Endothelial cell of umbilical vein (primary cell): ENCODE measurements around the gene LRRC8C. TPM values are rescaled to one million over a fixed set of nuclear protein-coding genes. Genes with fewer than 3 reads are reported as not detected.
"Not testable (repeated sequence)": the region's sequence is repeated elsewhere in the genome, so short reads cannot be mapped to it uniquely, and the experiment has no call there.

Experiments used
- BruUV-seq: library from RNA; stranded (reverse); fragments of 400-500 nt; replicated peaks from 2 replicates; lab custom pipeline; 2021; lab: Mats Ljungman, UMichigan
- CTCF ChIA-PET: fragments of 300-600, 350-600 bp; sonication (Branson Sonifier 250); formaldehyde crosslinking; loops from one replicate; lab custom pipeline; 2021; ENCODE audit warnings: antibody characterized with exemption, inconsistent platforms; lab: Charles Lee
- POLR2A ChIA-PET: fragments of 300-600, 350-600 bp; sonication (Branson Sonifier 250); formaldehyde crosslinking; loops from one replicate; lab custom pipeline; 2021; ENCODE audit warnings: antibody characterized with exemption, inconsistent platforms; lab: Charles Lee
- DNase-seq: peaks from one replicate; pipeline ENCODE4 v3.0.0-alpha.2; 2011; ENCODE audit warnings: low read depth, low spot score
- FAIRE-seq: peaks from 2 replicates; lab custom pipeline; 2011; peaks lifted over from hg19 to GRCh38; lab: Jason Lieb, UNC
- H2AFZ ChIP-seq: 2 replicates; pipeline ENCODE4 v1.6.0; 2012; ENCODE audit warnings: low read depth, low read length, control low read depth, inconsistent platforms
- H3K27ac ChIP-seq: 2 replicates; pipeline ENCODE4 v1.5.1; 2011; ENCODE audit warnings: low read depth, mild to moderate bottlenecking, control low read depth, low read length, moderate library complexity; ENCODE audit not compliant: insufficient read depth
- H3K27me3 ChIP-seq, 2 experiments: 2 replicates each; pipeline versions ENCODE4 v1.6.0 to v1.6.1; 2011; ENCODE audit warnings: low read length in 2 of 2, mixed read lengths in 1 of 2; ENCODE audit not compliant: control insufficient read depth in 2 of 2, insufficient read depth in 2 of 2
- H3K36me3 ChIP-seq, 2 experiments: 2 replicates in 1 of 2; 3 replicates in 1 of 2; pipeline ENCODE4 v1.5.1; 2011; ENCODE audit warnings: low read length in 2 of 2, mild to moderate bottlenecking in 1 of 2, moderate library complexity in 1 of 2; ENCODE audit not compliant: control insufficient read depth in 2 of 2, insufficient read depth in 2 of 2; ENCODE audit errors: extremely low read depth in 1 of 2
- H3K4me1 ChIP-seq: 3 replicates; pipeline ENCODE4 v1.5.1; 2011; ENCODE audit warnings: mild to moderate bottlenecking, low read length; ENCODE audit not compliant: control insufficient read depth, insufficient read depth; ENCODE audit errors: extremely low read depth
- H3K4me2 ChIP-seq: 2 replicates; pipeline ENCODE4 v1.6.1; 2011; ENCODE audit warnings: low read length, control low read depth, mixed read lengths; ENCODE audit not compliant: insufficient read depth
- H3K4me3 ChIP-seq, 3 experiments: fragments of 200-600 bp in 1 of 3; sonication (generic), shearing (Covaris generic) in 1 of 3; replicated peaks in 1 of 3; 2 replicates each; pipeline ENCODE4 v1.5.1; 2011 to 2016; ENCODE audit warnings: control low read depth in 3 of 3, low read length in 3 of 3, mild to moderate bottlenecking in 2 of 3, inconsistent platforms in 1 of 3, low read depth in 1 of 3, moderate library complexity in 1 of 3; ENCODE audit not compliant: insufficient read depth in 1 of 3
- H3K79me2 ChIP-seq: 2 replicates; pipeline ENCODE4 v1.6.0; 2012; ENCODE audit warnings: low read length, inconsistent platforms; ENCODE audit not compliant: control insufficient read depth, insufficient read depth
- H3K9ac ChIP-seq: replicated peaks from 2 replicates; pipeline ENCODE3; 2011; ENCODE audit warnings: low read length, control low read depth; ENCODE audit not compliant: insufficient read depth; ENCODE audit errors: extremely low read depth
- H3K9me1 ChIP-seq: replicated peaks from 3 replicates; pipeline ENCODE4 v1.6.0; 2011; ENCODE audit warnings: mild to moderate bottlenecking, low read length; ENCODE audit not compliant: control insufficient read depth, insufficient read depth; ENCODE audit errors: extremely low read depth
- H3K9me3 ChIP-seq: replicated peaks from 2 replicates; pipeline ENCODE4 v1.5.1; 2012; ENCODE audit warnings: low read length, inconsistent platforms; ENCODE audit not compliant: control insufficient read depth, insufficient read depth
- H4K20me1 ChIP-seq: replicated peaks from 2 replicates; pipeline ENCODE3; 2011; ENCODE audit warnings: mild to moderate bottlenecking, low read length; ENCODE audit not compliant: control insufficient read depth, insufficient read depth; ENCODE audit errors: extremely low read depth
- CTCF ChIP-seq, 2 donors: IDR thresholded peaks; 1 replicate in 1 of 2; 2 replicates in 1 of 2; pipeline ENCODE4 v1.5.1; 2011; ENCODE audit warnings: low read length in 2 of 2, mild to moderate bottlenecking in 2 of 2, moderate library complexity in 2 of 2, control low read depth in 1 of 2, inconsistent platforms in 1 of 2, low read depth in 1 of 2; ENCODE audit not compliant: insufficient read depth in 1 of 2; ENCODE audit errors: extremely low read depth in 1 of 2
- EZH2 ChIP-seq: IDR thresholded peaks from 2 replicates; pipeline ENCODE4 v1.6.1; 2012; ENCODE audit warnings: borderline replicate concordance, low read depth, mild to moderate bottlenecking, moderate library complexity, low read length, inconsistent platforms; ENCODE audit not compliant: severe bottlenecking
- FOS ChIP-seq: IDR thresholded peaks from 2 replicates; pipeline ENCODE4 v1.6.1; 2011; ENCODE audit warnings: mild to moderate bottlenecking, low read length, moderate library complexity, borderline replicate concordance; ENCODE audit not compliant: insufficient read depth
- GATA2 ChIP-seq: IDR thresholded peaks from 2 replicates; pipeline ENCODE4 v1.7.0; 2011; ENCODE audit warnings: low read depth, mild to moderate bottlenecking, moderate library complexity, mixed read lengths, low read length; ENCODE audit not compliant: insufficient read length, insufficient read depth
- JUN ChIP-seq: IDR thresholded peaks from 2 replicates; pipeline ENCODE4 v1.6.1; 2011; ENCODE audit warnings: borderline replicate concordance, low read depth; ENCODE audit not compliant: insufficient read length, insufficient read depth
- MAX ChIP-seq: IDR thresholded peaks from 2 replicates; pipeline ENCODE4 v1.6.1; 2011; ENCODE audit not compliant: insufficient read depth, insufficient read length
- MYC ChIP-seq: IDR thresholded peaks from one replicate; pipeline ENCODE4 v1.6.1; 2011; ENCODE audit warnings: mild to moderate bottlenecking, low read depth, low read length
- POLR2A ChIP-seq: IDR thresholded peaks from 2 replicates; pipeline ENCODE4 v1.6.1; 2012; ENCODE audit warnings: low read depth, mild to moderate bottlenecking, control low read depth, low read length
- POLR2AphosphoS5 ChIP-seq: IDR thresholded peaks from 2 replicates; pipeline ENCODE4 v1.6.1; 2012; ENCODE audit warnings: low read depth, mild to moderate bottlenecking, control low read depth, low read length, moderate library complexity; ENCODE audit not compliant: insufficient read depth
- dilution Hi-C: fragments of 300-500 bp; cut with MboI; formaldehyde crosslinking; loops from one replicate; pipeline ENCODE4 v1.15.0; 2019; ENCODE audit warnings: low sequenced_read_pairs; ENCODE audit not compliant: extremely low pct_ligation_motif_present
- intact Hi-C: fragments of 100-400 bp; cut with micrococcal nuclease; formaldehyde crosslinking; loops from one replicate; pipeline ENCODE4 v1.10.0; 2022
- polyA plus RNA-seq, 4 experiments: library from polyadenylated mRNA; depleted of rRNA in 3 of 4; stranded (reverse) in 3 of 4; unstranded in 1 of 4; fragments of >200 nt; gene quantifications; 2 replicates each; pipeline versions ENCODE4 v1.2.1 to v1.2.3, GENCODE V29; 2011 to 2012; ENCODE audit warnings: missing spikeins in 1 of 4
- total RNA-seq: library from RNA; stranded (reverse); gene quantifications from 2 replicates; pipeline ENCODE4 v1.2.3, GENCODE V29; 2021

LRRC8C gene
- total and polyA plus RNA-seq, 2 donors (not counting 3 experiments of a cell fraction or from before 2014, with no cell fraction given): 33.6 to 51.5 TPM

- TF ChIP-seq MAX: no peak
- TF ChIP-seq POLR2A: no peak
- no peak for TF ChIP-seq POLR2AphosphoS5
- no peak for TF ChIP-seq MYC
- TF ChIP-seq JUN: no peak
- no peak for TF ChIP-seq CTCF (IDR thresholded peaks at IDR 0.05; ENCODE audit: extremely low read depth in 1 of 2, insufficient read depth in 1 of 2, low read depth in 1 of 2, low read length in 2 of 2)
- no peak for TF ChIP-seq GATA2
- no peak for TF ChIP-seq EZH2
- TF ChIP-seq FOS: no peak
- Histone ChIP-seq H2AFZ (no peak overlapping the region), H3K4me3 (no peak overlapping the region), H3K27me3 (no peaks in the 10 kb centered on the region), H3K9me1 (no peaks in the 10 kb centered on the region), H4K20me1 (no peaks in the 10 kb centered on the region), H3K27ac (no peak overlapping the region), H3K4me1 (peaks cover 41% of the 10 kb centered on the region), H3K9me3 (no peaks in the 10 kb centered on the region), H3K79me2 (peaks cover 22% of the 10 kb centered on the region), H3K4me2 (no peak overlapping the region), H3K36me3 (peaks cover 2 to 4% of the 10 kb centered on the region in 2 experiments), H3K9ac (no peak overlapping the region)
- DNase-seq (no peak), FAIRE-seq (no peak)
- intact Hi-C loops (no loop called here), dilution Hi-C loops (no loop called here)
- BruUV-seq: no TSS peak
- ChIA-PET CTCF (no interaction called here), POLR2A (no interaction called here)
Measured at GRCh38 chr1:89704014-89704413, 71.1 kb downstream of the LRRC8C start.

- dilution Hi-C loops, intact Hi-C loops, POLR2A ChIA-PET, FAIRE-seq, H3K36me3 ChIP-seq, H3K4me2 ChIP-seq, H3K27ac ChIP-seq, BruUV-seq, H3K27me3 ChIP-seq, H4K20me1 ChIP-seq, H3K9me3 ChIP-seq, H2AFZ ChIP-seq, H3K9me1 ChIP-seq, DNase-seq, H3K9ac ChIP-seq, CTCF ChIA-PET, H3K4me3 ChIP-seq: not testable (repeated sequence)
- Histone ChIP-seq H3K4me1 (peaks cover 41% of the 10 kb centered on the region), H3K79me2 (peaks cover 18% of the 10 kb centered on the region)
Measured at GRCh38 chr1:89704885-89705284, 72.0 kb downstream of the LRRC8C start.
